Measurements from ENCODE around the gene ITGAL. TPM values are rescaled to one million over a fixed set of nuclear protein-coding genes. Genes with fewer than 3 reads are reported as not detected.

ITGAL gene
- total RNA-seq, 1 experiment from 2014 or later = not detected

- H2BK20ac ChIP-seq (ENCODE audit: low read depth, low read length, poor library complexity, severe bottlenecking) = no peak overlapping the region
These were observed 35.0 kb upstream of the ITGAL start for GRCh38 chr16:30437511-30438046.

More at GRCh38 chr16:30437511-30438046, 35.0 kb upstream of the ITGAL start:
- no peak overlapping the region for H3K9ac ChIP-seq (ENCODE audit: extremely low read depth, insufficient read length, low read length)
- H3K9me3 ChIP-seq (ENCODE audit: control insufficient read depth, low read depth, low read length) = no peaks in the 10 kb centered on the region
- H3K27ac Mint-ChIP-seq = no peak overlapping the region; a peak in 1 of 7 replicates
- peaks cover 4 to 5% of the 10 kb centered on the region in 2 experiments; a peak in 3 of 4 replicates for H3K4me1 Mint-ChIP-seq
- no peak overlapping the region for H3K56ac ChIP-seq (ENCODE audit: insufficient read length, low read depth, low read length)
- H4K20me1 ChIP-seq (ENCODE audit: control insufficient read depth, insufficient read depth, insufficient read length) = no peaks in the 10 kb centered on the region
- no peak overlapping the region for H3T11ph ChIP-seq (ENCODE audit: low read length)
- H2BK15ac ChIP-seq (ENCODE audit: low read depth, low read length) = no peak overlapping the region
- H3K4me2 ChIP-seq (ENCODE audit: insufficient read depth, insufficient read length, low read length) = no peak overlapping the region
- no peaks in the 10 kb centered on the region for H3K23me2 ChIP-seq (ENCODE audit: insufficient read length, low read depth, low read length, poor library complexity, severe bottlenecking)
- no peak overlapping the region for H2AFZ ChIP-seq (ENCODE audit: low read length)
- no peak overlapping the region for H4K91ac ChIP-seq (ENCODE audit: insufficient read length, low read depth, low read length)
- no peak overlapping the region for H3K23ac ChIP-seq (ENCODE audit: insufficient read length, low read depth, low read length)
- H2BK120ac ChIP-seq (ENCODE audit: low read depth, low read length, poor library complexity, severe bottlenecking) = no peak overlapping the region
- DNase-seq = no peak
- H3K4me1 ChIP-seq (ENCODE audit: insufficient read depth, low read length) = no peaks in the 10 kb centered on the region
- WGBS (ENCODE audit: extremely low coverage, insufficient read length, low lambda C conversion rate) = no CpG with 5 or more reads among the region's 3 CpGs
- no peak overlapping the region for H2BK12ac ChIP-seq (ENCODE audit: insufficient read length, low read depth, low read length)
- H4K8ac ChIP-seq (replicated peaks; ENCODE audit: insufficient read length, low read depth, low read length) = no peak overlapping the region
- H3K27ac ChIP-seq (ENCODE audit: insufficient read length, low read depth, low read length) = no peak overlapping the region
- no peaks in the 10 kb centered on the region; a peak in 1 of 5 replicates for H3K9me3 Mint-ChIP-seq
- no peaks in the 10 kb centered on the region for H3K27me3 ChIP-seq (ENCODE audit: insufficient read depth, low read length)
- no peak overlapping the region for H2BK5ac ChIP-seq (ENCODE audit: insufficient read length, low read length)
- no peaks in the 10 kb centered on the region for H3K79me2 ChIP-seq (ENCODE audit: insufficient read depth, low read length)
- peaks cover 37% of the 10 kb centered on the region for H3K27me3 Mint-ChIP-seq (ENCODE audit: low read depth)
- no peaks in the 10 kb centered on the region; a peak in 1 of 7 replicates for H3K36me3 Mint-ChIP-seq (ENCODE audit: insufficient read depth in 1 of 3, low read depth in 3 of 3)
- no peak for TF ChIP-seq CTCF (conservative IDR thresholded peaks at IDR 0.05)
- H3K14ac ChIP-seq (ENCODE audit: insufficient read depth, low read length) = no peak overlapping the region
- no peak overlapping the region for H3K4ac ChIP-seq (ENCODE audit: low read depth, low read length)
- no peaks in the 10 kb centered on the region for H3K79me1 ChIP-seq (ENCODE audit: insufficient read depth, low read depth, low read length, poor library complexity, severe bottlenecking)
- H4K5ac ChIP-seq (ENCODE audit: insufficient read length, low read depth, low read length) = no peak overlapping the region
- H3K18ac ChIP-seq (ENCODE audit: insufficient read length, low read depth, low read length) = no peak overlapping the region
- no peak overlapping the region for H2AK5ac ChIP-seq (ENCODE audit: insufficient read length, low read length)
- no peak overlapping the region for H3K4me3 Mint-ChIP-seq

Data from H9 (cell line).